Liver (tissue), 9 donors: ENCODE measurements around the gene CLEC17A. TPM values are rescaled to one million over a fixed set of nuclear protein-coding genes. Genes with fewer than 3 reads are reported as not detected.

Source experiments
- DNase-seq: peaks from one replicate; pipeline ENCODE4 v3.0.0-alpha.2; 2017; ENCODE audit warnings: low spot score
- H3K27ac ChIP-seq, 2 donors: one replicate each; pipeline ENCODE4 v1.7.0; 2013; ENCODE audit warnings: inconsistent platforms in 2 of 2, low read length in 2 of 2, control low read depth in 1 of 2, low read depth in 1 of 2, mild to moderate bottlenecking in 1 of 2
- H3K27me3 ChIP-seq, 4 donors: one replicate each; pipeline versions ENCODE4 v1.6.1 to v1.7.0; 2013; ENCODE audit warnings: low read length in 3 of 4, inconsistent platforms in 1 of 4, mild to moderate bottlenecking in 1 of 4, moderate library complexity in 1 of 4; ENCODE audit not compliant: control insufficient read depth in 4 of 4, insufficient read depth in 4 of 4
- H3K36me3 ChIP-seq, 4 donors: one replicate each; pipeline versions ENCODE4 v1.6.1 to v1.7.0; 2013; ENCODE audit warnings: low read length in 3 of 4, mild to moderate bottlenecking in 3 of 4, low read depth in 1 of 4, moderate library complexity in 1 of 4; ENCODE audit not compliant: control insufficient read depth in 4 of 4, insufficient read depth in 3 of 4
- H3K4me1 ChIP-seq, 4 donors: one replicate each; pipeline versions ENCODE4 v1.6.1 to v1.7.0; 2013; ENCODE audit warnings: low read length in 3 of 4, mild to moderate bottlenecking in 3 of 4, moderate library complexity in 1 of 4; ENCODE audit not compliant: control insufficient read depth in 4 of 4, insufficient read depth in 4 of 4
- H3K4me3 ChIP-seq, 3 donors: one replicate each; pipeline versions ENCODE4 v1.6.1 to v1.7.0; 2013; ENCODE audit warnings: low read length in 3 of 3, control low read depth in 1 of 3, low read depth in 1 of 3, mild to moderate bottlenecking in 1 of 3
- H3K9ac ChIP-seq, 2 donors: one replicate each; pipeline ENCODE4 v1.7.0; 2013; ENCODE audit warnings: low read length in 2 of 2, mild to moderate bottlenecking in 2 of 2, moderate library complexity in 2 of 2, control low read depth in 1 of 2, low read depth in 1 of 2
- H3K9me3 ChIP-seq, 4 donors: one replicate each; pipeline versions ENCODE4 v1.6.1 to v1.7.0; 2013; ENCODE audit warnings: low read length in 3 of 4; ENCODE audit not compliant: control insufficient read depth in 4 of 4
- ATF3 ChIP-seq: IDR thresholded peaks from 2 replicates; pipeline ENCODE4 v1.6.1; 2016; ENCODE audit warnings: antibody characterized with exemption
- CTCF ChIP-seq: fragments of 150-350 bp; IDR thresholded peaks from 2 replicates; pipeline ENCODE4 v1.5.1; 2017; ENCODE audit warnings: improper control_type of control experiment, low read depth, low read length; ENCODE audit not compliant: missing input control
- EGR1 ChIP-seq, 2 donors: IDR thresholded peaks; 2 replicates each; pipeline ENCODE4 v1.6.1; 2016 to 2018; ENCODE audit warnings: antibody characterized with exemption in 2 of 2, low read depth in 2 of 2
- FOXA1 ChIP-seq: IDR thresholded peaks from 2 replicates; pipeline ENCODE4 v1.6.1; 2016; ENCODE audit warnings: antibody characterized with exemption
- FOXA2 ChIP-seq: IDR thresholded peaks from 2 replicates; pipeline ENCODE4 v1.6.1; 2016; ENCODE audit warnings: antibody characterized with exemption
- GABPA ChIP-seq, 2 donors: IDR thresholded peaks in 1 of 2; conservative IDR thresholded peaks in 1 of 2; 2 replicates each; pipeline ENCODE4 v1.6.1; 2016; ENCODE audit warnings: antibody characterized with exemption in 2 of 2, mild to moderate bottlenecking in 1 of 2, moderate library complexity in 1 of 2
- HNF4G ChIP-seq: IDR thresholded peaks from 2 replicates; pipeline ENCODE4 v1.6.1; 2016; ENCODE audit warnings: antibody characterized with exemption
- JUND ChIP-seq, 2 donors: IDR thresholded peaks; 2 replicates each; pipeline ENCODE4 v1.6.1; 2016; ENCODE audit warnings: antibody characterized with exemption in 2 of 2
- RAD21 ChIP-seq, 2 donors: IDR thresholded peaks; 2 replicates each; pipeline ENCODE4 v1.6.1; 2016; ENCODE audit warnings: antibody characterized with exemption in 2 of 2, mild to moderate bottlenecking in 2 of 2
- RXRA ChIP-seq, 2 donors: IDR thresholded peaks; 2 replicates each; pipeline ENCODE4 v1.6.1; 2017 to 2018; ENCODE audit warnings: antibody characterized with exemption in 2 of 2, mild to moderate bottlenecking in 1 of 2
- SP1 ChIP-seq: IDR thresholded peaks from 2 replicates; pipeline ENCODE4 v1.6.1; 2018; ENCODE audit warnings: antibody characterized with exemption, mild to moderate bottlenecking
- TAF1 ChIP-seq: conservative IDR thresholded peaks from 2 replicates; pipeline ENCODE4 v1.6.1; 2016; ENCODE audit warnings: antibody characterized with exemption, mild to moderate bottlenecking
- YY1 ChIP-seq: IDR thresholded peaks from 2 replicates; pipeline ENCODE4 v1.6.1; 2016; ENCODE audit warnings: antibody characterized with exemption, mild to moderate bottlenecking
- WGBS: extraction: QIAGEN DNeasy Blood & Tissue Kit; methylation state at CpG from one replicate; pipeline ENCODE4 v1.1.7; 2013; 5-methylcytosine and 5-hydroxymethylcytosine counted together
- polyA plus RNA-seq, 2 donors: library from polyadenylated mRNA; stranded (reverse) in 1 of 2; unstranded in 1 of 2; fragments of 200-250 nt in 1 of 2; fragments of >200 nt in 1 of 2; fragmentation: Nextera tagmentation in 1 of 2; extraction: Ambion mirVana in 1 of 2; gene quantifications; one replicate each; pipeline versions ENCODE4 v1.2.1 to v1.2.3, GENCODE V29; 2013 to 2015
- total RNA-seq, 2 donors: library from RNA; depleted of rRNA; stranded (reverse); fragments of >200 nt; gene quantifications; one replicate each; pipeline ENCODE4 v1.2.3, GENCODE V29; 2014
- TF ChIP-seq, protein P1 (sequence below): IDR thresholded peaks from 2 replicates; pipeline ENCODE4 v1.6.1; 2016; ENCODE audit warnings: antibody characterized with exemption
- TF ChIP-seq, protein P2 (sequence below): IDR thresholded peaks from 2 replicates; pipeline ENCODE4 v1.6.1; 2016; ENCODE audit warnings: antibody characterized with exemption
- donor health status: healthy.
- donor health status: healthy.
- donor health status: healthy.
- donor health status: healthy.
- donor health status: healthy.

The CLEC17A gene
- total and polyA plus RNA-seq, 4 donors, result 0.22 to 0.28 TPM; not detected in 2

GRCh38 chr19:14595558-14595957 is 12.7 kb downstream of the CLEC17A start:
- H3K27ac ChIP-seq, result no peak overlapping the region
- 84% methylated on average over 3 of the region's 3 CpGs for WGBS
- no peaks in the 10 kb centered on the region for H3K36me3 ChIP-seq
- H3K27me3 ChIP-seq, result peaks cover 0 to 4% (median 0%) of the 10 kb centered on the region in 4 donors
- DNase-seq, result no peak
- H3K9ac ChIP-seq, result no peak overlapping the region
- H3K9me3 ChIP-seq, result peaks cover 0 to 2% (median 0%) of the 10 kb centered on the region in 4 donors
- H3K4me3 ChIP-seq, result no peak overlapping the region
- TF ChIP-seq SP1, result no peak
- no peak for TF ChIP-seq RXRA (IDR thresholded peaks at IDR 0.05)
- TF ChIP-seq FOXA2, result no peak
- no peak for TF ChIP-seq FOXA1
- TF ChIP-seq, protein P1, sequence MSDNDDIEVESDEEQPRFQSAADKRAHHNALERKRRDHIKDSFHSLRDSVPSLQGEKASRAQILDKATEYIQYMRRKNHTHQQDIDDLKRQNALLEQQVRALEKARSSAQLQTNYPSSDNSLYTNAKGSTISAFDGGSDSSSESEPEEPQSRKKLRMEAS, result no peak
- no peak for TF ChIP-seq EGR1 (IDR thresholded peaks at IDR 0.05; ENCODE audit: low read depth in 2 of 2)
- TF ChIP-seq YY1, result no peak
- no peak for TF ChIP-seq HNF4G
- no peak for TF ChIP-seq JUND (IDR thresholded peaks at IDR 0.05)
- no peaks in the 10 kb centered on the region for H3K4me1 ChIP-seq

DNA sequence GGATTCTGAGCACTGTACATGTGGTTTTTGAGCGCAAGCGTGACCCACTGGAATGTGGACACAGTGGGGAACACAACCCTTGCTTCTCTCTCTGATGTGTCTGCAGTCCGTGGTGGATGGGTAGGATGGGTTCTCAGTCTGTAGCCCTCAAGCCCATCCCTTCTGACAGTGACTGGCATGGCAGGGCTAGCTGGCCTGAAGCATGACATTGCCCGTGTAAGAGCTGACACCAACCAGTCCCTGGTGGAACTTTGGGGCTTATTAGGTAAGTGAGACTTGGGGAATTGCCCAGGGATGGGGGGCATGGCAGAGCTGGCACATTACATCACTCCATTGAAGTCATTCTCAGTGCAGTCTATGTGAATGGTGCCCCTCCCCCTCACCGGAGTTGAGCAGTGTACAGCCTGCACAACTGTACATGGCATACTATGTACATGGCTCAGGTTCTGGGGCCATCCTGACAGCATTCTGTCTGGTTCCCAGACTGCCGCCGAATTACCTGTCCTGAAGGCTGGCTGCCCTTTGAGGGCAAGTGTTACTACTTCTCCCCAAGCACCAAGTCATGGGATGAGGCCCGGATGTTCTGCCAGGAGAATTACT is 16.8 kb downstream of the CLEC17A start:
- Histone ChIP-seq H3K27ac (no peak overlapping the region), H3K4me3 (no peak overlapping the region), H3K9ac (no peak overlapping the region), H3K36me3 (no peaks in the 10 kb centered on the region), H3K4me1 (no peaks in the 10 kb centered on the region), H3K9me3 (peaks cover 0 to 4% (median under 1%) of the 10 kb centered on the region in 4 donors), H3K27me3 (peaks cover 0 to 4% (median 0%) of the 10 kb centered on the region in 4 donors)
- DNase-seq, result no peak
- TF ChIP-seq YY1 (no peak), CTCF (no peak), RAD21 (IDR thresholded peaks at IDR 0.05) (no peak), GABPA (IDR thresholded peaks at IDR 0.05 in 1 of 2, conservative IDR thresholded peaks at IDR 0.05 in 1 of 2) (no peak), SP1 (no peak), EGR1 (IDR thresholded peaks at IDR 0.05; ENCODE audit: low read depth in 2 of 2) (no peak), TAF1 (no peak), JUND (IDR thresholded peaks at IDR 0.05) (no peak), ATF3 (no peak)
- TF ChIP-seq, protein P2, sequence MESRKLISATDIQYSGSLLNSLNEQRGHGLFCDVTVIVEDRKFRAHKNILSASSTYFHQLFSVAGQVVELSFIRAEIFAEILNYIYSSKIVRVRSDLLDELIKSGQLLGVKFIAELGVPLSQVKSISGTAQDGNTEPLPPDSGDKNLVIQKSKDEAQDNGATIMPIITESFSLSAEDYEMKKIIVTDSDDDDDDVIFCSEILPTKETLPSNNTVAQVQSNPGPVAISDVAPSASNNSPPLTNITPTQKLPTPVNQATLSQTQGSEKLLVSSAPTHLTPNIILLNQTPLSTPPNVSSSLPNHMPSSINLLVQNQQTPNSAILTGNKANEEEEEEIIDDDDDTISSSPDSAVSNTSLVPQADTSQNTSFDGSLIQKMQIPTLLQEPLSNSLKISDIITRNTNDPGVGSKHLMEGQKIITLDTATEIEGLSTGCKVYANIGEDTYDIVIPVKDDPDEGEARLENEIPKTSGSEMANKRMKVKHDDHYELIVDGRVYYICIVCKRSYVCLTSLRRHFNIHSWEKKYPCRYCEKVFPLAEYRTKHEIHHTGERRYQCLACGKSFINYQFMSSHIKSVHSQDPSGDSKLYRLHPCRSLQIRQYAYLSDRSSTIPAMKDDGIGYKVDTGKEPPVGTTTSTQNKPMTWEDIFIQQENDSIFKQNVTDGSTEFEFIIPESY, result no peak
- WGBS, result 86% methylated on average over 8 of the region's 8 CpGs
